ENCODE measurements around the gene C1QB.
"Not testable (repeated sequence)": the region's sequence is repeated elsewhere in the genome, so short reads cannot be mapped to it uniquely, and the experiment has no call there.

The C1QB gene

GRCh38 chr1:22697980-22698379 is 44.9 kb downstream of the C1QB start:
- DNase-seq (ENCODE audit: low read depth) = no peak

- DNase-seq (ENCODE audit: low read depth) = no peak
These were observed 46.9 kb downstream of the C1QB start for GRCh38 chr1:22699681-22700520.

GRCh38 chr1:22702296-22703085 is 49.5 kb downstream of the C1QB start:
- DNase-seq (ENCODE audit: low read depth) = no peak

- peak; percentile 71 for DNase-seq (ENCODE audit: low read depth)
These were observed 51.5 kb downstream of the C1QB start for GRCh38 chr1:22704440-22705067.

GRCh38 chr1:22705586-22705985 is 52.5 kb downstream of the C1QB start:
- no peak for DNase-seq (ENCODE audit: low read depth)

- DNase-seq (ENCODE audit: low read depth) = not testable (repeated sequence)
These were observed 53.1 kb downstream of the C1QB start for GRCh38 chr1:22706100-22706499.

- no peak for DNase-seq (ENCODE audit: low read depth)
These were observed 55.7 kb downstream of the C1QB start for GRCh38 chr1:22708777-22709176.

GRCh38 chr1:22709227-22709626 is 56.2 kb downstream of the C1QB start:
- DNase-seq (ENCODE audit: low read depth) = no peak

GRCh38 chr1:22709891-22710700 is 57.1 kb downstream of the C1QB start:
- peak; percentile 13 for DNase-seq (ENCODE audit: low read depth)

GRCh38 chr1:22710701-22711049 is 57.6 kb downstream of the C1QB start, which contains the start of gene EPHB2:
Gene EPHB2, plus strand, starts transcription at chr1:22710839. Its CDS starts 144 bp downstream, at chr1:22710983.
- DNase-seq (ENCODE audit: low read depth) = no peak

- DNase-seq (ENCODE audit: low read depth) = no peak
These were observed 58.0 kb downstream of the C1QB start for GRCh38 chr1:22711071-22711470.

Measured in stimulated activated CD4-positive, alpha-beta T cell treated with anti-CD3 and anti-CD28 coated beads, Interleukin-2, amount 100 ng/mL, for 4 hours (primary cell).